GM12878 (cell line): ENCODE measurements around the gene MRAS. TPM values are rescaled to one million over a fixed set of nuclear protein-coding genes. Genes with fewer than 3 reads are reported as not detected.

ENCODE experiments used
- ATAC-seq: fragments of 200-7000 bp; cut with Tn5 transposase; 3 replicates; pipeline ENCODE4 v1.9.1; 2020; ENCODE audit warnings: mild to moderate bottlenecking, moderate library complexity
- BruUV-seq: library from RNA; stranded (reverse); fragments of 400-500 nt; replicated peaks from 2 replicates; lab custom pipeline; 2021; lab: Mats Ljungman, UMichigan
- CTCF ChIA-PET: fragments of 300-600 bp; sonication (Branson Sonifier 250); formaldehyde crosslinking; extraction: SDS; loops from one replicate; lab custom pipeline; 2021; ENCODE audit warnings: inconsistent platforms; lab: Yijun Ruan, JAX
- POLR2A ChIA-PET: fragments of 350-600 bp; formaldehyde crosslinking; extraction: SDS; loops from one replicate; lab custom pipeline; 2021; ENCODE audit warnings: inconsistent platforms; lab: Charles Lee
- RAD21 ChIA-PET: fragments of 300-600 bp; sonication (Branson Sonifier 250); formaldehyde crosslinking; loops from one replicate; lab custom pipeline; 2023; ENCODE audit warnings: antibody characterized with exemption; ENCODE audit not compliant: unreplicated experiment; lab: Charles Lee
- SMC1A ChIA-PET: fragments of 300-600 bp; sonication (Branson Sonifier 250); formaldehyde crosslinking; loops from one replicate; lab custom pipeline; 2023; ENCODE audit not compliant: unreplicated experiment, uncharacterized antibody; lab: Charles Lee
- DNase-seq: peaks from one replicate; pipeline ENCODE4 v3.0.0-alpha.2; 2011; ENCODE audit warnings: low read depth, low spot score
- FAIRE-seq: peaks from 3 replicates; lab custom pipeline; 2011; peaks lifted over from hg19 to GRCh38; lab: Jason Lieb, UNC
- H2AFZ ChIP-seq: 2 replicates; pipeline ENCODE4 v1.6.0; 2011; ENCODE audit warnings: low read depth, low read length, control low read depth; ENCODE audit not compliant: control insufficient read depth
- H3K27ac ChIP-seq: 2 replicates; pipeline ENCODE4 v1.5.1; 2011; ENCODE audit warnings: control low read depth; ENCODE audit not compliant: control insufficient read depth, insufficient read depth
- H3K27me3 ChIP-seq, 2 experiments: replicated peaks in 1 of 2; 2 replicates each; pipeline versions ENCODE4 v1.6.0 to v1.6.1; 2011; ENCODE audit warnings: low read length in 1 of 2; ENCODE audit not compliant: control insufficient read depth in 2 of 2, insufficient read depth in 2 of 2
- H3K36me3 ChIP-seq, 2 experiments: 2 replicates each; pipeline ENCODE4 v1.5.1; 2011; ENCODE audit warnings: low read length in 1 of 2; ENCODE audit not compliant: control insufficient read depth in 2 of 2, insufficient read depth in 2 of 2
- H3K4me1 ChIP-seq: 2 replicates; pipeline ENCODE4 v1.6.1; 2011; ENCODE audit warnings: mild to moderate bottlenecking, low read length, moderate library complexity, mixed read lengths; ENCODE audit not compliant: control insufficient read depth, insufficient read depth
- H3K4me2 ChIP-seq: 2 replicates; pipeline ENCODE4 v1.6.0; 2011; ENCODE audit warnings: control low read depth; ENCODE audit not compliant: control insufficient read depth, insufficient read depth
- H3K4me3 ChIP-seq: fragments of 200-600 bp; sonication (generic); 2 replicates; pipeline ENCODE4 v1.5.1; 2016
- H3K79me2 ChIP-seq: 2 replicates; pipeline ENCODE4 v1.6.0; 2011; ENCODE audit warnings: low read length; ENCODE audit not compliant: control insufficient read depth, insufficient read depth
- H3K9ac ChIP-seq: 2 replicates; pipeline ENCODE4 v1.8.0; 2011; ENCODE audit warnings: low read length, control low read depth, mixed read lengths; ENCODE audit not compliant: control insufficient read depth, insufficient read depth
- H3K9me3 ChIP-seq: replicated peaks from 3 replicates; pipeline ENCODE4 v1.5.1; 2011; ENCODE audit warnings: mild to moderate bottlenecking, low read length; ENCODE audit not compliant: control insufficient read depth, insufficient read depth
- H4K20me1 ChIP-seq: 2 replicates; pipeline ENCODE4 v1.6.0; 2011; ENCODE audit not compliant: control insufficient read depth, insufficient read depth
- BRCA1 ChIP-seq: IDR thresholded peaks from 2 replicates; pipeline ENCODE4 v1.6.1; 2011; ENCODE audit warnings: low read depth, low read length, improper control_type of control experiment
- HDAC6 ChIP-seq: fragments of 200-600 bp; sonication (generic); IDR thresholded peaks from one replicate; pipeline ENCODE4 v1.8.0; 2017; ENCODE audit warnings: antibody characterized with exemption; ENCODE audit not compliant: unreplicated experiment
- IKZF1 ChIP-seq: fragments of 450-650 bp; conservative IDR thresholded peaks from 2 replicates; pipeline ENCODE4 v1.6.1; 2017; ENCODE audit warnings: antibody characterized with exemption, mild to moderate bottlenecking
- IKZF2 ChIP-seq, 2 experiments: fragments of 450-650 bp; IDR thresholded peaks; 2 replicates each; pipeline ENCODE4 v1.6.1; 2017; ENCODE audit warnings: mild to moderate bottlenecking in 2 of 2, moderate library complexity in 2 of 2
- LARP7 ChIP-seq: fragments of 450-650 bp; IDR thresholded peaks from 2 replicates; pipeline ENCODE4 v1.6.1; 2017; ENCODE audit warnings: mild to moderate bottlenecking
- NRF1 ChIP-seq: conservative IDR thresholded peaks from 2 replicates; pipeline ENCODE4 v1.6.1; 2011; ENCODE audit warnings: mild to moderate bottlenecking, low read depth, low read length, improper control_type of control experiment
- YY1 ChIP-seq: IDR thresholded peaks from 2 replicates; pipeline ENCODE4 v1.6.1; 2011; ENCODE audit warnings: low read depth, mild to moderate bottlenecking, low read length
- ZNF24 ChIP-seq: fragments of 450-650 bp; IDR thresholded peaks from 2 replicates; pipeline ENCODE4 v1.6.1; 2017; ENCODE audit warnings: antibody characterized with exemption, mild to moderate bottlenecking
- WGBS: methylation state at CpG from one replicate; pipeline ENCODE4 v1.1.6; 2016; ENCODE audit warnings: low lambda C conversion rate; ENCODE audit not compliant: insufficient replicate concordance, insufficient coverage; ENCODE audit errors: missing lambda C conversion rate; 5-methylcytosine and 5-hydroxymethylcytosine counted together
- in situ Hi-C: fragments of 300-500 bp; cut with MboI; formaldehyde crosslinking; loops from 9 replicates; pipeline ENCODE4 v1.14.3; 2018; ENCODE audit warnings: mixed read lengths
- intact Hi-C: fragments of 100-400 bp; cut with micrococcal nuclease; formaldehyde crosslinking; loops from one replicate; pipeline ENCODE4 v1.14.2; 2022; ENCODE audit not compliant: unreplicated experiment
- polyA plus RNA-seq, 11 experiments: library from polyadenylated mRNA; depleted of rRNA in 4 of 11; unstranded in 6 of 11; stranded (reverse) in 5 of 11; fragments of >200 nt; fragmentation: Nextera tagmentation in 4 of 11; fragmentation: Illumina TruSeq in 1 of 11; extraction: Ambion mirVana in 4 of 11; extraction: Trizol in 1 of 11; gene quantifications; 1 replicate in 1 of 11; 2 replicates in 10 of 11; pipeline versions ENCODE4 v1.2.1 to v1.2.3, GENCODE V29; 2011 to 2016; ENCODE audit warnings: inconsistent platforms in 2 of 11, missing spikeins in 2 of 11, low read depth in 1 of 11
- total RNA-seq, 4 experiments: library from RNA; depleted of rRNA in 3 of 4; stranded (reverse); fragments of >200 nt in 3 of 4; fragmentation: Illumina TruSeq in 1 of 4; extraction: Trizol in 1 of 4; gene quantifications; 2 replicates each; pipeline versions ENCODE4 v1.2.1 to v1.2.3, GENCODE V29; 2013 to 2021
- TF ChIP-seq, protein P1 (sequence below): fragments of 450-650 bp; IDR thresholded peaks from 2 replicates; pipeline ENCODE4 v1.6.1; 2017; ENCODE audit warnings: antibody characterized with exemption, mild to moderate bottlenecking, moderate library complexity
- TF ChIP-seq, protein P2 (sequence below): fragments of 450-650 bp; IDR thresholded peaks from 2 replicates; pipeline ENCODE4 v1.6.1; 2017; ENCODE audit warnings: borderline replicate concordance

Gene MRAS
- total and polyA plus RNA-seq, 10 of the 15 experiments (the other 5 are each of a cell fraction or from before 2014, with no cell fraction given): 0.01 to 0.44 (median 0.17) TPM; not detected in 6

DNA sequence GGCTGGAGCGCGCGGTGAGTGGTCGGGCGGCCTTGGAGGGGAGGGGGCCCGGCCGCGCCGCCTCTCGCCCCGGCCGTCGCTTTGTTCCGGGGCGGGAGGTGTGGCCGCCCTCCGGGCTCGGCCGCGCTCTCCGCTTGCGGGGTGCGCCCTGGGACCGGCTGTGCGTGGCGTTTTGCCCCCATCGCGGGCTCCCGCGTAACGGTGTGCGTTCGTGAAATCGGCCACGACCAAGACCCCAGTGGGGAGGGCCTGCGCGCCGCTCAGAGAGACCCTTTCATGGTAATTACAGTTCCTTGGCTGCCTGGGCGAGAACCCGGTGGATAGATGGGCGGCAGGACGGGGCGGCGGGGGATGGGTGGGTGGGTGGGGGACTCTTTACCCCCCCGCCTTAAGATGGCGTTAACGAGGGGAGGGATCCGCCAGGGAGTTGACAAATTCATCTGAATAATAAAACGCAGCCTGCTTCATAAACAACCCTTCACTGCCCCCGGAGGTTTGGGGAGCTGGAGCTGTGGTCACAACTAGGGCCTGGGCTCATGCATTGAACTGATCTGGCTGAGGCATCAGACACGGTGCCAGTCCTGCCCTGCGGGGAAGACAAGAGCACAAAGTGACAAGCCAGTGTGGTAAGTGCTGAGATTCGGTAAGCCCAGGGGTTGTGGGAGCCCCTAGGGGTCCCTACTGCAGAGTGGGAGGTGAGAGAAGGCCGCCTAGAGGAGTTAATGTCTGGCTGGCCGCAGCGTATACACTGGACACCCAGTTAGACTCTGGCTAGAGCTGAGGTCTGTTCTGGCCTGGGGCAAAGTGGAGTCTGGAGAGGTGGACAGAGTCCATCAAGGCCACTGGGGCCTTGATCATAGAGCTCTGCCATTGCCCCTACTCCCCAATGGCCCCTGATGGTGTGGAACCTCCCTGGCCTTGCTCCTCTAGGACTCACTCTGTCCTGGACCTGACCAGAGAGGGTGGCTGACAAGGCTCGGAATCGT, 668 bp downstream of the MRAS start:
- RAD21 ChIA-PET: no interaction called here
- no TSS peak for BruUV-seq
- CTCF ChIA-PET: no interaction called here

DNA sequence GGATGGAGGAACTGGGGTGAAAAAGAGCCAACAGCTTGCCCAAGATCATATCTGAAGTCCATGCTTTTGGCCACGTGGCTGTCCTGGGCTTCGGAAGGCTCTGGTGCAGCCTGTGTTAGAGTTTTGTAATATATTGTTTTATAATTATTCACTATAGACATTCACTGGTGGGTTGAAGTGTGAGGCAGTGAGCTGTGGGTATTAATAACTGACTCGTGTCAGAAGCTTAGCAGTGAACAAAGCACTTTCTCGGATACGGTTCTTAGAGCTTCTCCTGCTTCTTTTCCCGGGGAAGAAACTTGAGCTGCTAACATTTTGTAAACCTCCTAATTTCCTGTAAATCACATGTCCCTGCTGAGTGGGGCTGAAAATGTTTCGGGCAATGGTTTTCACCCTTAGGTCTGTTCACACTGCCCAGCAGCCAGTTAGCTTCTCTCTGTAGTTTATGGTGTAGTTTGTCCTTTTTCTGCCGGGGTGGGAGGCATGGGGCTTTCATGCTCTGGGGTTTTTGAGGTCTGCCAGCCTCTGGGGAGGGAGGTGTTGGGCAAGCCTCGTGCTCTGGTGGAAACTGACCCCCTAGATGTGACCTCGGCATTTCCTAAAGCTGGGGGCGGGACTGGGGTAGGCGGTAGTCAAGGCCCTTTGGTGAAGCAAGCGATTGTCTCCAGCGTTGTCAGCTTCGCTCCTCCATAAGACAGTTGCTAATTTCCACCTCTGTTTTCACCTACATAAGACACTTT, 1.7 kb downstream of the MRAS start:
- WGBS: 56% methylated on average over 15 of the region's 15 CpGs
- ChIA-PET CTCF (no interaction called here), POLR2A (no interaction called here), SMC1A (no interaction called here), RAD21 (no interaction called here)
- intact Hi-C loops: no loop called here
- H3K27me3 ChIP-seq: peaks cover 5 to 30% of the 10 kb centered on the region in 2 experiments; a peak in 3 of 4 replicates
- H3K9ac ChIP-seq: no peak overlapping the region
- DNase-seq (no peak), FAIRE-seq (no peak), ATAC-seq (no peak)
- H3K27ac ChIP-seq: no peak overlapping the region
- no peak overlapping the region for H3K4me2 ChIP-seq
- H4K20me1 ChIP-seq: no peaks in the 10 kb centered on the region; the same call in 1 of the 2 replicates
- in situ Hi-C loops: no loop called here
- no peaks in the 10 kb centered on the region for H3K4me1 ChIP-seq
- no peak overlapping the region for H2AFZ ChIP-seq
- H3K4me3 ChIP-seq: no peak overlapping the region
- H3K36me3 ChIP-seq: no peaks in the 10 kb centered on the region
- H3K9me3 ChIP-seq: no peaks in the 10 kb centered on the region
- no peaks in the 10 kb centered on the region for H3K79me2 ChIP-seq
- no TSS peak for BruUV-seq
- TF ChIP-seq IKZF1 (no peak), BRCA1 (no peak), ZNF24 (no peak), YY1 (no peak), LARP7 (no peak), NRF1 (no peak)
- TF ChIP-seq, protein P1, sequence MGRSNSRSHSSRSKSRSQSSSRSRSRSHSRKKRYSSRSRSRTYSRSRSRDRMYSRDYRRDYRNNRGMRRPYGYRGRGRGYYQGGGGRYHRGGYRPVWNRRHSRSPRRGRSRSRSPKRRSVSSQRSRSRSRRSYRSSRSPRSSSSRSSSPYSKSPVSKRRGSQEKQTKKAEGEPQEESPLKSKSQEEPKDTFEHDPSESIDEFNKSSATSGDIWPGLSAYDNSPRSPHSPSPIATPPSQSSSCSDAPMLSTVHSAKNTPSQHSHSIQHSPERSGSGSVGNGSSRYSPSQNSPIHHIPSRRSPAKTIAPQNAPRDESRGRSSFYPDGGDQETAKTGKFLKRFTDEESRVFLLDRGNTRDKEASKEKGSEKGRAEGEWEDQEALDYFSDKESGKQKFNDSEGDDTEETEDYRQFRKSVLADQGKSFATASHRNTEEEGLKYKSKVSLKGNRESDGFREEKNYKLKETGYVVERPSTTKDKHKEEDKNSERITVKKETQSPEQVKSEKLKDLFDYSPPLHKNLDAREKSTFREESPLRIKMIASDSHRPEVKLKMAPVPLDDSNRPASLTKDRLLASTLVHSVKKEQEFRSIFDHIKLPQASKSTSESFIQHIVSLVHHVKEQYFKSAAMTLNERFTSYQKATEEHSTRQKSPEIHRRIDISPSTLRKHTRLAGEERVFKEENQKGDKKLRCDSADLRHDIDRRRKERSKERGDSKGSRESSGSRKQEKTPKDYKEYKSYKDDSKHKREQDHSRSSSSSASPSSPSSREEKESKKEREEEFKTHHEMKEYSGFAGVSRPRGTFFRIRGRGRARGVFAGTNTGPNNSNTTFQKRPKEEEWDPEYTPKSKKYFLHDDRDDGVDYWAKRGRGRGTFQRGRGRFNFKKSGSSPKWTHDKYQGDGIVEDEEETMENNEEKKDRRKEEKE: no peak
- TF ChIP-seq, protein P2, sequence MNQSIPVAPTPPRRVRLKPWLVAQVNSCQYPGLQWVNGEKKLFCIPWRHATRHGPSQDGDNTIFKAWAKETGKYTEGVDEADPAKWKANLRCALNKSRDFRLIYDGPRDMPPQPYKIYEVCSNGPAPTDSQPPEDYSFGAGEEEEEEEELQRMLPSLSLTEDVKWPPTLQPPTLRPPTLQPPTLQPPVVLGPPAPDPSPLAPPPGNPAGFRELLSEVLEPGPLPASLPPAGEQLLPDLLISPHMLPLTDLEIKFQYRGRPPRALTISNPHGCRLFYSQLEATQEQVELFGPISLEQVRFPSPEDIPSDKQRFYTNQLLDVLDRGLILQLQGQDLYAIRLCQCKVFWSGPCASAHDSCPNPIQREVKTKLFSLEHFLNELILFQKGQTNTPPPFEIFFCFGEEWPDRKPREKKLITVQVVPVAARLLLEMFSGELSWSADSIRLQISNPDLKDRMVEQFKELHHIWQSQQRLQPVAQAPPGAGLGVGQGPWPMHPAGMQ: no peak

More for the DNA sequence above, 668 bp downstream of the MRAS start:
- no peak for FAIRE-seq
- no peak overlapping the region for H2AFZ ChIP-seq
- TF ChIP-seq IKZF2 (IDR thresholded peaks at IDR 0.05): no peak
- TF ChIP-seq HDAC6: peak; percentile 4
- no peaks in the 10 kb centered on the region for H3K36me3 ChIP-seq
- 33% methylated on average over 49 of the region's 58 CpGs for WGBS
- DNase-seq: no peak
- no peaks in the 10 kb centered on the region for H3K9me3 ChIP-seq
- H3K9ac ChIP-seq: no peak overlapping the region
- H4K20me1 ChIP-seq: no peaks in the 10 kb centered on the region; the same call in 1 of the 2 replicates
- SMC1A ChIA-PET: no interaction called here
- no peaks in the 10 kb centered on the region for H3K4me1 ChIP-seq
- H3K79me2 ChIP-seq: no peaks in the 10 kb centered on the region
- no peak overlapping the region for H3K4me2 ChIP-seq
- no peak overlapping the region for H3K27ac ChIP-seq
- H3K27me3 ChIP-seq: peaks cover 9 to 29% of the 10 kb centered on the region in 2 experiments; a peak in 3 of 4 replicates
- POLR2A ChIA-PET: no interaction called here
- in situ Hi-C loops (no loop called here), intact Hi-C loops (no loop called here)
- ATAC-seq: no peak
- no peak overlapping the region for H3K4me3 ChIP-seq
